Ovary (tissue), 3 donors: Measurements from ENCODE around the gene MYH15.

Experiments
- EP300 ChIP-seq: sonication (generic); formaldehyde crosslinking; IDR thresholded peaks from one replicate; pipeline ENCODE4 v1.6.1; 2017; ENCODE audit warnings: antibody characterized with exemption
- POLR2A ChIP-seq: fragments of 450-650 bp; IDR thresholded peaks from one replicate; pipeline ENCODE4 v1.6.1; 2017; ENCODE audit warnings: antibody characterized with exemption, mild to moderate bottlenecking, moderate library complexity
- TF ChIP-seq, protein P1 (sequence below), 3 donors: fragments of 450-650 bp in 2 of 3; fragments of 200-600 bp in 1 of 3; IDR thresholded peaks; one replicate each; pipeline versions ENCODE4 v1.5.1 to v1.8.0; 2016 to 2022; ENCODE audit warnings: antibody characterized with exemption in 3 of 3, mild to moderate bottlenecking in 1 of 3
- donor health status: DM: no; HTN: no; CAD: no.

DNA sequence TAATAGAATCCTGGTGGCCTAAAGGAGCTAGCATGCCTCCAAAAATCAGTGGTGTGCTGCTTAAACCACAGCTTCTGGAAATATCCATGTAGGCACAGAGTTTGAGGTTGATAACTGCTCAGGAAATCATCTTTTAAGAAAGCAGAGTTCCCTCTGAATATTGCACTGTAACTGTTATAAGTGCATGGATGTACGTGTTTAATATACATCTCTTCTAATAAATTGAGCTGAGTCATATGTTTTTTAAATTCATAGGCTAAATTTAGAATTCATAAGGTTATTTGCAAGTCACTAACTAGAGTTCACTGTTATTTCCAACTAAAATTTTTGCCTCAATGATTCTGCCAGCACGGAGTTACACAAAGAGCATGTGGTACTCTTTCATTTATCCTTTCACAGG lies 68.9 kb downstream of the MYH15 start:
- TF ChIP-seq, protein P1, sequence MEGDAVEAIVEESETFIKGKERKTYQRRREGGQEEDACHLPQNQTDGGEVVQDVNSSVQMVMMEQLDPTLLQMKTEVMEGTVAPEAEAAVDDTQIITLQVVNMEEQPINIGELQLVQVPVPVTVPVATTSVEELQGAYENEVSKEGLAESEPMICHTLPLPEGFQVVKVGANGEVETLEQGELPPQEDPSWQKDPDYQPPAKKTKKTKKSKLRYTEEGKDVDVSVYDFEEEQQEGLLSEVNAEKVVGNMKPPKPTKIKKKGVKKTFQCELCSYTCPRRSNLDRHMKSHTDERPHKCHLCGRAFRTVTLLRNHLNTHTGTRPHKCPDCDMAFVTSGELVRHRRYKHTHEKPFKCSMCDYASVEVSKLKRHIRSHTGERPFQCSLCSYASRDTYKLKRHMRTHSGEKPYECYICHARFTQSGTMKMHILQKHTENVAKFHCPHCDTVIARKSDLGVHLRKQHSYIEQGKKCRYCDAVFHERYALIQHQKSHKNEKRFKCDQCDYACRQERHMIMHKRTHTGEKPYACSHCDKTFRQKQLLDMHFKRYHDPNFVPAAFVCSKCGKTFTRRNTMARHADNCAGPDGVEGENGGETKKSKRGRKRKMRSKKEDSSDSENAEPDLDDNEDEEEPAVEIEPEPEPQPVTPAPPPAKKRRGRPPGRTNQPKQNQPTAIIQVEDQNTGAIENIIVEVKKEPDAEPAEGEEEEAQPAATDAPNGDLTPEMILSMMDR (IDR thresholded peaks at IDR 0.05), result no peak
- TF ChIP-seq POLR2A (no peak), EP300 (no peak)
